C4-2B (cell line): ENCODE results near the gene RPGRIP1L.

Source experiments
- CTCF ChIP-seq: fragments of 450-650 bp; conservative IDR thresholded peaks from 2 replicates; pipeline ENCODE4 v1.5.1; 2017; ENCODE audit warnings: mild to moderate bottlenecking
- ZFX ChIP-seq: fragments of 450-650 bp; IDR thresholded peaks from 2 replicates; pipeline ENCODE4 v1.6.1; 2017

- TF ChIP-seq CTCF (no peak), ZFX (no peak)
Measured at GRCh38 chr16:53556521-53556920, 147.1 kb downstream of the RPGRIP1L start.
